GM10266 (cell line): ENCODE results near the gene BTAF1.
"Not testable (repeated sequence)": the region's sequence is repeated elsewhere in the genome, so short reads cannot be mapped to it uniquely, and the experiment has no call there.

Experiments
- DNase-seq: peaks from one replicate; pipeline ENCODE4 v3.0.0; 2012; ENCODE audit errors: extremely low spot score
- TF ChIP-seq, protein P1 (sequence below): IDR thresholded peaks from 2 replicates; pipeline ENCODE4 v1.5.1; 2012; ENCODE audit warnings: mild to moderate bottlenecking, low read depth; ENCODE audit not compliant: control insufficient read depth, insufficient read depth; ENCODE audit errors: missing control alignments

BTAF1 gene

GRCh38 chr10:92027141-92027540, 103.6 kb downstream of the BTAF1 start:
- no peak for DNase-seq
- TF ChIP-seq, protein P1, sequence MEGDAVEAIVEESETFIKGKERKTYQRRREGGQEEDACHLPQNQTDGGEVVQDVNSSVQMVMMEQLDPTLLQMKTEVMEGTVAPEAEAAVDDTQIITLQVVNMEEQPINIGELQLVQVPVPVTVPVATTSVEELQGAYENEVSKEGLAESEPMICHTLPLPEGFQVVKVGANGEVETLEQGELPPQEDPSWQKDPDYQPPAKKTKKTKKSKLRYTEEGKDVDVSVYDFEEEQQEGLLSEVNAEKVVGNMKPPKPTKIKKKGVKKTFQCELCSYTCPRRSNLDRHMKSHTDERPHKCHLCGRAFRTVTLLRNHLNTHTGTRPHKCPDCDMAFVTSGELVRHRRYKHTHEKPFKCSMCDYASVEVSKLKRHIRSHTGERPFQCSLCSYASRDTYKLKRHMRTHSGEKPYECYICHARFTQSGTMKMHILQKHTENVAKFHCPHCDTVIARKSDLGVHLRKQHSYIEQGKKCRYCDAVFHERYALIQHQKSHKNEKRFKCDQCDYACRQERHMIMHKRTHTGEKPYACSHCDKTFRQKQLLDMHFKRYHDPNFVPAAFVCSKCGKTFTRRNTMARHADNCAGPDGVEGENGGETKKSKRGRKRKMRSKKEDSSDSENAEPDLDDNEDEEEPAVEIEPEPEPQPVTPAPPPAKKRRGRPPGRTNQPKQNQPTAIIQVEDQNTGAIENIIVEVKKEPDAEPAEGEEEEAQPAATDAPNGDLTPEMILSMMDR, result no peak

- TF ChIP-seq, protein P1, result no peak
- DNase-seq, result no peak
Measured at GRCh38 chr10:92031580-92031979, 108.0 kb downstream of the BTAF1 start.

GRCh38 chr10:92033070-92033469, 109.5 kb downstream of the BTAF1 start:
- not testable (repeated sequence) for DNase-seq

- no peak for DNase-seq
- TF ChIP-seq, protein P1, result no peak
Measured at GRCh38 chr10:92038949-92039348, 115.4 kb downstream of the BTAF1 start.

GRCh38 chr10:92042541-92042940, 119.0 kb downstream of the BTAF1 start:
- DNase-seq, result no peak
- TF ChIP-seq, protein P1, result no peak

DNA sequence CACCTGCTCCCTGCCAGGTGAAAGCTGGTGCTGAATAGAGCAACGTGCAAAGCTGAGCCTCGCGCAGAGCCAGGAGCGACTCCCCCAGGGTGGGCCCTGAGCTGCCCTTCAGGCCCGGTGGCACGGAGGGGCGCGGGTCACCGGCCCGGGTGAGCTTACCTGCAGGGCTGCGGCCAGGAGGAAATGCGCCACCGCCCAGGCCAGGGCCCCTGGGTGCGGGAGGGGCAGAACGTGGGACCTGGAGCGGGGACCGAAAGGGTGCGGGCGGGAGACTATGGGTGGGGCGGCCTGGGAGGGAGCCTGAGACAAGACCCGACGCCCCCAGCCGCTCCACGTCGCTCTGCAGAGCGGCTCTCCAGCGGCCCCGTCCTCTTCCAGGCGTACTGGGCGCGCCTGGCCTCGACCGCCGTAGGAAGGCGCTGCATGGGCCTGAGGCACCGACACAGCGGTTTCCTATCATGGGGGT, 122.1 kb downstream of the BTAF1 start:
- no peak for DNase-seq
- TF ChIP-seq, protein P1, result no peak

GRCh38 chr10:92047215-92047614, 123.6 kb downstream of the BTAF1 start:
- no peak for DNase-seq

More at GRCh38 chr10:92047215-92047614, 123.6 kb downstream of the BTAF1 start:
- TF ChIP-seq, protein P1, result no peak
